LNCaP clone FGC (cell line): ENCODE data around the gene SAMD8.

Experiments
- DNase-seq: peaks from one replicate; pipeline ENCODE4 v3.0.0-alpha.2; 2011; ENCODE audit warnings: low read depth
- H3K4me3 ChIP-seq: 2 replicates; pipeline ENCODE4 v1.5.1; 2011; ENCODE audit warnings: mild to moderate bottlenecking, low read depth, low read length, control low read depth
- TF ChIP-seq, protein P1 (sequence below): IDR thresholded peaks from 2 replicates; pipeline ENCODE4 v1.5.1; 2012; ENCODE audit warnings: mild to moderate bottlenecking; ENCODE audit not compliant: control insufficient read depth, insufficient read depth; ENCODE audit errors: extremely low read depth

The SAMD8 gene

DNA sequence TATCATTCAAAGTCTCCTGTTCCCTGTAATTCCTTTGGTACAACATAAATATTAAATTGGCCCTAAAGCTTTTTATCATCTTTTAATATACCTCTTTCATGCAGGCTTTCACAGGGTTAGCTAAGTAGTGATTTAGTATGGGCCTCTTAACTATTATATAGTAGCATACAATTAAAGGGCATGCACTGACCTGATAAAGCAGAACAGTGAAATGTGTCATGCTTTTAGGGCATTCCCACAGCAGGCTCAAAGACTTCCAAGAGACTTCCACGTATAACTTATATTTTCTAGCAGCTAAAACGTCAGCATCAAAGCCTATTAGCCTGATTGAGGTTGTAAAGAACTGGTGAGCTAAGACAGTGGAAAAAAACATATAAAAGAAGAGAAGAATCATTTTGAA is 35.3 kb downstream of the SAMD8 start:
- TF ChIP-seq, protein P1, sequence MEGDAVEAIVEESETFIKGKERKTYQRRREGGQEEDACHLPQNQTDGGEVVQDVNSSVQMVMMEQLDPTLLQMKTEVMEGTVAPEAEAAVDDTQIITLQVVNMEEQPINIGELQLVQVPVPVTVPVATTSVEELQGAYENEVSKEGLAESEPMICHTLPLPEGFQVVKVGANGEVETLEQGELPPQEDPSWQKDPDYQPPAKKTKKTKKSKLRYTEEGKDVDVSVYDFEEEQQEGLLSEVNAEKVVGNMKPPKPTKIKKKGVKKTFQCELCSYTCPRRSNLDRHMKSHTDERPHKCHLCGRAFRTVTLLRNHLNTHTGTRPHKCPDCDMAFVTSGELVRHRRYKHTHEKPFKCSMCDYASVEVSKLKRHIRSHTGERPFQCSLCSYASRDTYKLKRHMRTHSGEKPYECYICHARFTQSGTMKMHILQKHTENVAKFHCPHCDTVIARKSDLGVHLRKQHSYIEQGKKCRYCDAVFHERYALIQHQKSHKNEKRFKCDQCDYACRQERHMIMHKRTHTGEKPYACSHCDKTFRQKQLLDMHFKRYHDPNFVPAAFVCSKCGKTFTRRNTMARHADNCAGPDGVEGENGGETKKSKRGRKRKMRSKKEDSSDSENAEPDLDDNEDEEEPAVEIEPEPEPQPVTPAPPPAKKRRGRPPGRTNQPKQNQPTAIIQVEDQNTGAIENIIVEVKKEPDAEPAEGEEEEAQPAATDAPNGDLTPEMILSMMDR, result no peak
- H3K4me3 ChIP-seq, result no peak overlapping the region
- DNase-seq, result no peak

DNA sequence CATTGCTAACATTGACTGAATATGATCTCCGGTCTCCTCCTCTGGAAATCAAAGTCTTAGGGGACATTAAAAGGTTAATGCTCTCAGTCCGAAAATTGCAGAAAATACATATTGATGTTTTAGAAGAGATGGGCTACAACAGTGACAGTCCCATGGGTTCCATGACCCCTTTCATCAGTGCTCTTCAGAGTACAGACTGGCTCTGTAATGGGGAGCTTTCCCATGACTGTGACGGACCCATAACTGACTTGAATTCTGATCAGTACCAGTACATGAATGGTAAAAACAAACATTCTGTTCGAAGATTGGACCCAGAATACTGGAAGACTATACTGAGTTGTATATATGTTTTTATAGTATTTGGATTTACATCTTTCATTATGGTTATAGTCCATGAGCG is 39.2 kb downstream of the SAMD8 start:
- TF ChIP-seq, protein P1, result no peak
- no peak for DNase-seq
- no peak overlapping the region for H3K4me3 ChIP-seq

DNA sequence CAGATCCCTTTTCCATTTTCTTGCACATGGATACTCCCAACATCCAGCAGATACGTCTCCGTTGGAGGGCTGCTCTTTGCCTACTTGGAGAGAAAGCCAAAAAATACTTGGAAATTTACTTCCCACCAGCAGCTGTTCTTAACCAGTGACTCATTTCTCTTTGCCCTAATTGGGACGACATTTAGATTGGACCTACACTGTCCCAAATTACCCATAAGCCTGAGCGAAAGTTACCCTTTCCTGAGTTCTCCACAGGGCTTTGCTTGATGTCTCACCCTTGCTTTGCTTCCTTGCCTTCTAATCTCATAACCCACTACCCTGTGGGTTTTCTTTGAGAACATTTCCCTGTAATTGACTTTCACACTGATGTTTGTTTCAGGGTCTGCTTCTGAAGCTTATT is 48.1 kb downstream of the SAMD8 start:
- H3K4me3 ChIP-seq, result no peak overlapping the region
- no peak for DNase-seq
- TF ChIP-seq, protein P1, result no peak

DNA sequence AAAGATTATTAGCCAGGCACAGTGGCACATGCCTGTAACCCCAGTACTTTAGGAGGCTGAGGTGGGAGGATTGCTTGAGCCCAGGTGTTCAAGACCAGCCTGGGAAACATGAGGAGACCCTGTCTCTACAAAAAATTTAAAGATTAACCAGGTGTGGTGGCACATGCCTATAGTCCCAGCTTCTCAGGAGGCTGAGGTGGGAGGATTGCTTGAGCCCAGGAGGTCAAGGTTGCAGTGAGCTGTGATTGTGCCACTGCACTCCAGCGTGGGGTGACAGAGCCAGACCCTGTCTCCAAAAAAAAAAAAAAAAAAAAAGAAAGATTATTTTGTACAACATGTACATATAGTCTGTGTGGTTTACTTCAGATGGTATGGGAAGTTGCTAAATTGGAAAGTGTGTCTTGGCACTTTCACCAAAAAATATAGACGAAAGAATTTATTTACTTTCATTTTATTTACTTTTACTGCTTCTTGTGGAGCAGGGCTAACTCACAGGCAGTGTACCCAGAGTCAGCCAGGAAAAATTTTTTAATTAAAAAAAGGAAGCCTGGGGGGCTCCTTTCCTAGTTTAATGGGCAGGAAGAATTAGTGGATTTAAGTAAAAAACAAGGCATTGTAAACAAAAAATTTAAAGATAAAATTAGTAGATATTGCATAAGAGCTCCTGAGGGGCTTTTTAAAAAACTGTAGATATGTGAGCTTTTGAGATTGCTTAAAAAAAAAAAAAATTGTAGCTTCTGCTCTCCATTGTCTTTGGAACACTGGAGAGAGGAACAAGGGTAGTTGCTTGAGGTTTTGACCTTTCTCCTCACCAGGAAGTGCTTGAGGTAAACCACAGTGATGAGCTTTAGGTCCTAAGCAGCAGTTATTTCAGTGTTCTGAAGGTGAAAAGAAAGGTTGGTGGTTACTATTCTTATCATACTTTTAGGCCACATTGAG is 54.5 kb downstream of the SAMD8 start:
- H3K4me3 ChIP-seq, result no peak overlapping the region
- DNase-seq, result no peak
- TF ChIP-seq, protein P1, result no peak

DNA sequence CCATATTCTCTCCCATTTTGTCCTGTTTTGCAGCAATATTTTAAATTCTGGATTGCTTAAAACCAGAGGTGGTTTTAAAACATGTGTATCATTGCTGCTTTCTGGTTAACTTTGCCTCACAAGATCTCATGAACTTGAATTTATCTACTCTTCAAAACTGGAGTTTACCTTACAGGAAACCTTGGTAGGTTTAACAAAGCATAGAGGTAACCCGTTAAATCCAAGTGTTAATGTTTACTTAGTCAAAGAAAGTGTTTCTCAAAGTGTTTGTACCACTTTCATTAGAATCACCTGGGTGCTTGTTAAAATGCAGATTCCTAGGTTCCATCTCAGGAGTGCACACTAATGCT is 55.1 kb downstream of the SAMD8 start:
- H3K4me3 ChIP-seq, result no peak overlapping the region
- TF ChIP-seq, protein P1, result no peak
- no peak for DNase-seq

DNA sequence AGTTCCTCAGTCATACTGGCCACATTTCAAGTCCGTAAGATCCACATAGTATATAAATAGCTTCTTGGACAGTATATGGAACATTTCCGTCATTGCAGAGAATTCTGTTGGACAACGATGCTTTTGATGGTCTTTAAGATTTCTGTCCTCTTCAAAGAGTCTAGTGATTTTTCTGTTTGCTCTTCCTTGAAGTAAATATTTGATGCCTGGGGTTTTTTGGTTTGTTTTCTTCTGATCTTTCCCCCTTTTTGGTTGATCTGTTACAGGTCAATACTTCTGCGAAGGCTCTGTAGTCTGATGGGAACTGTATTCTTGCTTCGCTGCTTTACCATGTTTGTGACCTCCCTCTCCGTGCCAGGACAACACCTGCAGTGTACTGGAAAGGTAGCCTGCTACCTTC is 56.8 kb downstream of the SAMD8 start:
- H3K4me3 ChIP-seq, result no peak overlapping the region
- DNase-seq, result no peak
- TF ChIP-seq, protein P1, result no peak

DNA sequence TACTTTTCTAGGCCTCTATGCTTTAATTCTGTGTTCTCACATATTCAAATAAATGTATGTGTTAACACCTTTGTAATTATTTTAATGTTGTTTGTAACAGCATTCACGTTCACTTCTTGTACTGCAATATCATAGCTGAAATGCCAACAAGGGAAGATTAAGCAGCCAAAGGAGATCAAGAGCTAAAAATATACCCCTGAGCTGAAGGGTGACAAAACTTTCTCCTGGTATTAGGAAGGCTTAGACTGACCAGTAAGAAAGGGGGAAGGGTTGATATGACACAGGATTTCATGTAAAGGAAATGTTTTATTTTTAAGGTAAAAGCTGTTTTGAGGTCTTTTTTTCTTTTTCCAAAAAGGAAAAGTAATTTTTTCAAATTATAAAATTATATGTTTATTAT is 58.8 kb downstream of the SAMD8 start:
- TF ChIP-seq, protein P1, result no peak

More for the DNA sequence above, 58.8 kb downstream of the SAMD8 start:
- DNase-seq, result no peak
- H3K4me3 ChIP-seq, result no peak overlapping the region
